C4-2B (cell line): Measurements from ENCODE around the gene ADAMTSL4.
"Not testable (repeated sequence)": the region's sequence is repeated elsewhere in the genome, so short reads cannot be mapped to it uniquely, and the experiment has no call there.

ENCODE experiments used
- ZFX ChIP-seq: fragments of 450-650 bp; IDR thresholded peaks from 2 replicates; pipeline ENCODE4 v1.6.1; 2017
- TF ChIP-seq, protein P1 (sequence below): fragments of 450-650 bp; conservative IDR thresholded peaks from 2 replicates; pipeline ENCODE4 v1.5.1; 2017; ENCODE audit warnings: mild to moderate bottlenecking

DNA sequence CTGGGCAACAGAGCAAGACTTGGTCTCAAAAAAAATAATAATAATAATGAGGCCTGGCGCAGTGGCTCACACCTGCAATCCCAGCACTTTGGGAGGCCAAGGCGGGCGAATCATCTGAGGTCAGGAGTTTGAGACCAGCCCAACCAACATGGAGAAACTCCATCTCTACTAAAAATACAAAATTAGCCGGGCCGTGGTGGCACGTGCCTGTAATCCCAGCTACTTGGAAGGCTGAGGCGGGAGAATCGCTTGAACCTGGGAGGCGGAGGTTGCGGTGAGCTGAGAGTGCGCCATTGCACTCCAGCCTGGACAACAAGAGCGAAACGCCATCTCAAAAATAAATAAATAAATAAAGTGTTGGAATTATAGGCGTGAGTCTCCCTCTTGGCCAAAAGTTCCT is 32.8 kb downstream of the ADAMTSL4 start:
- TF ChIP-seq, protein P1, sequence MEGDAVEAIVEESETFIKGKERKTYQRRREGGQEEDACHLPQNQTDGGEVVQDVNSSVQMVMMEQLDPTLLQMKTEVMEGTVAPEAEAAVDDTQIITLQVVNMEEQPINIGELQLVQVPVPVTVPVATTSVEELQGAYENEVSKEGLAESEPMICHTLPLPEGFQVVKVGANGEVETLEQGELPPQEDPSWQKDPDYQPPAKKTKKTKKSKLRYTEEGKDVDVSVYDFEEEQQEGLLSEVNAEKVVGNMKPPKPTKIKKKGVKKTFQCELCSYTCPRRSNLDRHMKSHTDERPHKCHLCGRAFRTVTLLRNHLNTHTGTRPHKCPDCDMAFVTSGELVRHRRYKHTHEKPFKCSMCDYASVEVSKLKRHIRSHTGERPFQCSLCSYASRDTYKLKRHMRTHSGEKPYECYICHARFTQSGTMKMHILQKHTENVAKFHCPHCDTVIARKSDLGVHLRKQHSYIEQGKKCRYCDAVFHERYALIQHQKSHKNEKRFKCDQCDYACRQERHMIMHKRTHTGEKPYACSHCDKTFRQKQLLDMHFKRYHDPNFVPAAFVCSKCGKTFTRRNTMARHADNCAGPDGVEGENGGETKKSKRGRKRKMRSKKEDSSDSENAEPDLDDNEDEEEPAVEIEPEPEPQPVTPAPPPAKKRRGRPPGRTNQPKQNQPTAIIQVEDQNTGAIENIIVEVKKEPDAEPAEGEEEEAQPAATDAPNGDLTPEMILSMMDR: not testable (repeated sequence)
- TF ChIP-seq ZFX: not testable (repeated sequence)
